A673 (cell line): Measurements from ENCODE around the gene NOP14.

Source experiments
- CTCF ChIP-seq: fragments of 300-800, 200-600 bp; sonication (generic); conservative IDR thresholded peaks from 2 replicates; pipeline ENCODE4 v1.5.1; 2017; ENCODE audit warnings: low read depth, mild to moderate bottlenecking, antibody characterized with exemption, low read length, moderate library complexity, mixed read lengths
- EZH2 ChIP-seq: fragments of 200-600 bp; sonication (generic); IDR thresholded peaks from 2 replicates; pipeline ENCODE4 v1.6.1; 2017; ENCODE audit warnings: borderline replicate concordance, low read depth, mild to moderate bottlenecking, mixed read lengths, antibody characterized with exemption, low read length; ENCODE audit not compliant: poor library complexity, severe bottlenecking

GRCh38 chr4:2933566-2934076 is 29.6 kb downstream of the NOP14 start:
- TF ChIP-seq CTCF (no peak), EZH2 (no peak)
